Kidney epithelial cell (primary cell): Measurements from ENCODE around the gene ARMC6. TPM values are rescaled to one million over a fixed set of nuclear protein-coding genes. Genes with fewer than 3 reads are reported as not detected.

ENCODE experiments used
- DNase-seq: peaks from one replicate; pipeline ENCODE4 v3.0.0-alpha.2; 2010; ENCODE audit warnings: low read depth
- H3K27me3 ChIP-seq: 2 replicates; pipeline ENCODE4 v1.6.0; 2011; ENCODE audit warnings: low read length; ENCODE audit not compliant: control insufficient read depth, insufficient read depth
- H3K36me3 ChIP-seq: 2 replicates; pipeline ENCODE4 v1.5.1; 2011; ENCODE audit warnings: low read length; ENCODE audit not compliant: control insufficient read depth, insufficient read depth
- H3K4me3 ChIP-seq: 2 replicates; pipeline ENCODE4 v1.5.1; 2011; ENCODE audit warnings: low read depth, mild to moderate bottlenecking, control low read depth, low read length
- CTCF ChIP-seq: IDR thresholded peaks from 2 replicates; pipeline ENCODE4 v1.5.1; 2011; ENCODE audit warnings: mild to moderate bottlenecking, moderate library complexity, low read length, control low read depth, inconsistent platforms; ENCODE audit not compliant: insufficient read depth, poor library complexity, severe bottlenecking
- total RNA-seq: library from RNA; depleted of rRNA; stranded (reverse); fragments of >200 nt; gene quantifications from 2 replicates; pipeline ENCODE4 v1.2.3, GENCODE V29; 2015

The ARMC6 gene
- total RNA-seq, 1 donor from 2014 or later, result 45.0 TPM

GRCh38 chr19:19076476-19076875 lies 43.1 kb downstream of the ARMC6 start:
- no peak for TF ChIP-seq CTCF
- Histone ChIP-seq H3K36me3 (no peaks in the 10 kb centered on the region), H3K4me3 (no peak overlapping the region), H3K27me3 (peaks cover under 1% of the 10 kb centered on the region)
- no peak for DNase-seq

- Histone ChIP-seq H3K4me3 (no peak overlapping the region), H3K36me3 (no peaks in the 10 kb centered on the region), H3K27me3 (peaks cover 3% of the 10 kb centered on the region)
- no peak for DNase-seq
- TF ChIP-seq CTCF, result no peak
Measured at GRCh38 chr19:19077103-19077502, 43.7 kb downstream of the ARMC6 start.

GRCh38 chr19:19078801-19079200 lies 45.4 kb downstream of the ARMC6 start:
- no peak for DNase-seq

GRCh38 chr19:19079571-19079970 lies 46.2 kb downstream of the ARMC6 start:
- no peaks in the 10 kb centered on the region for H3K36me3 ChIP-seq
- TF ChIP-seq CTCF, result no peak

More at GRCh38 chr19:19078801-19079200, 45.4 kb downstream of the ARMC6 start:
- no peak overlapping the region for H3K4me3 ChIP-seq
- H3K36me3 ChIP-seq, result no peaks in the 10 kb centered on the region
- peaks cover 3% of the 10 kb centered on the region for H3K27me3 ChIP-seq
- no peak for TF ChIP-seq CTCF

GRCh38 chr19:19081642-19082151 lies 48.3 kb downstream of the ARMC6 start:
- Histone ChIP-seq H3K36me3 (no peaks in the 10 kb centered on the region), H3K4me3 (no peak overlapping the region), H3K27me3 (peaks cover 3% of the 10 kb centered on the region)
- DNase-seq, result no peak
- TF ChIP-seq CTCF, result no peak

More at GRCh38 chr19:19079571-19079970, 46.2 kb downstream of the ARMC6 start:
- Histone ChIP-seq H3K4me3 (no peak overlapping the region), H3K27me3 (peaks cover 3% of the 10 kb centered on the region)
- no peak for DNase-seq
